ENCODE results near the gene TMED9. TPM values are rescaled to one million over a fixed set of nuclear protein-coding genes. Genes with fewer than 3 reads are reported as not detected.
"Not testable (repeated sequence)": the region's sequence is repeated elsewhere in the genome, so short reads cannot be mapped to it uniquely, and the experiment has no call there.

The TMED9 gene
- total RNA-seq, 4 donors from 2014 or later, result 81.0 to 129 (median 105) TPM

DNA sequence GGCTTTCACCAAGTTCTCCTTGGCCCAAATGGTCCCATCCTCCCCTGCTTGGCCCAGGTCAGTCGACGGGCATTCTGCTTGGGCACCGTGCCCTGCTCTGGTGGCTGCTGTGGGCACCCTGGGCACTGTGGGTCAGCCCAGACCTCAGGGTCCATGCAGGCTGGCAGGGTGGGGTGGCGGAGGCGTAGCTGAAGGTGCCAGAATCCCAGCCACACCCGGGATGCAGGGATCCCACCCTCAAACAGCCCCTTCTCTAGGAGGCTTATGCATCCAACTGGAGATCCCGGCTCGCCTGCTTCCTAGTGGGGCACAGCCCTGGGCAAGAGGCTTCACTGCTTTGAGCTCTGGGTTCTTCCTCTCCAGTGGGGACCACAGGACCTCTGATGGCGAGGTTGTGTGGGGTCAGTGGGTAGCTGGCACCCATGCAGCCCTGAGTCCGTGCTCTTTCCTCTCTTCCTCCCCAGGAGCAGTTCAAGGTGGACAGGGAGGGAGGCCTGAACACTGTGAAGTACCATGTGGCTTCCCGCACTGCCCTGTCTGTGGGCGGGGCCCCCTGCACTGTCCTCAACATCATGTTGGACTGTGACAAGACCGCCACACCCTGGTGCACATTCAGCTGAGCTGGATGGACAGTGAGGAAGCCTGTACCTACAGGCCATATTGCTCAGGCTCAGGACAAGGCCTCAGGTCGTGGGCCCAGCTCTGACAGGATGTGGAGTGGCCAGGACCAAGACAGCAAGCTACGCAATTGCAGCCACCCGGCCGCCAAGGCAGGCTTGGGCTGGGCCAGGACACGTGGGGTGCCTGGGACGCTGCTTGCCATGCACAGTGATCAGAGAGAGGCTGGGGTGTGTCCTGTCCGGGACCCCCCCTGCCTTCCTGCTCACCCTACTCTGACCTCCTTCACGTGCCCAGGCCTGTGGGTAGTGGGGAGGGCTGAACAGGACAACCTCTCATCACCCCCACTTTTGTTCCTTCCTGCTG, 17.4 kb downstream of the TMED9 start:
- no peak for TF ChIP-seq CTCF (IDR thresholded peaks at IDR 0.05)
- ATAC-seq (ENCODE audit: low FRiP score) (no peak), DNase-seq (ENCODE audit: low spot score) (no peak)

DNA sequence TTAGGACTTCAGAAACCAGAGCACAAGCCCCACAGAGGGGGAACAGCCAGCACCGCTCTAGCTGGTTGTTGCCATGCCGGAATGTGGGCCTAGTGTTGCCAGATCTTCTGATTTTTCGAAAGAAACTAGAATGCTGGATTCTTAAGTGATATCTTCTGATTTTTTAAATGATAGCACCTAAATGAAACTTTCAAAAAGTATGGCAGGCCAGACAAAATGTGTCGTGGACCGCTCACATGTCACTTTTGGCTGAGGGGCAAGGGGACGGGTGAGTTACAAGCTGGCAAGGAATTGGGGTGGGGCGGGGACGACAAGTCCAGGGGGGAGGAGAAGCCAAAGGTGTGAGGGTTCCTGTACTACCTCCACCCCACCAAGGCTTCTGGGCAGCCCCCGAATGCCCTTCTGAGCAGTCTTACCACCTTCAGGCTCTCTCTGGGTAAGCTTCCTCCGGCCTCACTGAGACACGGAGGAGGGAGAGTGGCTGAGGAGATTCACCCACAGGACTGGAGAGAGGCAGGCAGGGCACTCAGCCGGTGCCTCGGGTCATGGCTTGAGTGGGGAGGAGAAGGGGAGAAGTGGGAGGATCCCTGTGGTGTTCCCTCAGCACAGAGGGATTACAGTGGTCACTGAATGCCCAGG, 18.2 kb downstream of the TMED9 start:
- no peak for ATAC-seq (ENCODE audit: low FRiP score)
- no peak for DNase-seq (ENCODE audit: low spot score)
- TF ChIP-seq CTCF (IDR thresholded peaks at IDR 0.05), result no peak

- no peak for ATAC-seq (ENCODE audit: low FRiP score)
- TF ChIP-seq CTCF (IDR thresholded peaks at IDR 0.05), result no peak
- DNase-seq (ENCODE audit: low spot score), result no peak
These were observed 18.9 kb downstream of the TMED9 start for GRCh38 chr5:177610770-177611445.

DNA sequence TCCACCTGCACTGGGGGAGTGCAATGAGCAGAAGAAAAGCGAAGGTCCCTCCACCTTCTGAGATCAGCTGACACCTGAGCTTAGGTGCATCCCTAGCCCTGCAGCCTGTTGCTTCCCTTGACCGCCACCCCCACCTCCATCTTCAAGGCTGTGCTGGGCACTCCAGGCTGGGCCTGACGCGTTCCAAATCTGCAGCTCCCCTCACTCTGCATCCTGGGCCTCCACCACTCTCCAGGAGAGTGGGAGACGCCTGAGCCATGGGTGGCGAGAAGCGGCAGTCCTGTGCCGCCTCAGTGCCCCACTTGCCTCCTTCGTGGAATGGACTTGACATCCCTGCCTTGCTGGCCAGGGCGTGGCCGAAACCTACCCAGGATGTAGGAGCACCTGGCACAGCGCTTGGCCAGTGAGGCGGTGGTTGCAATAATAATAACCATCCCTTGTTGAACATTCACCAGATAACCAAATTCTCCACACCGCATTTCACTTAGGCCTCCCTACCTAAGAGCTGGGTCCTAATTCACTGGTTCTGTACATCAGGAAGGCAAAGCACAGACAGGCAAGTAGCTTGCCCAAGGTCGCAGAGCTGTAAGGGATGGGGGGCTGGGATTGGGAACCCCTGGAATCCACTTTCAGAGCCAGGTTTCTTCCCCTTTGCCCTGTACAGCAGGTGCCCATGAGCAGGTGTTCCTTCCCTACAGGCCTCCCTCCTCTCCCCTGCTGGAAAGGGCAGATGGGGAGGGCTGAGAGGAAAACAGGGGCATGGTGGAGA, 19.6 kb downstream of the TMED9 start:
- no peak for DNase-seq (ENCODE audit: low spot score)
- no peak for ATAC-seq (ENCODE audit: low FRiP score)

GRCh38 chr5:177612215-177612673, 20.2 kb downstream of the TMED9 start:
- ATAC-seq (ENCODE audit: low FRiP score), result no peak
- no peak for TF ChIP-seq CTCF (IDR thresholded peaks at IDR 0.05)
- DNase-seq (ENCODE audit: low spot score), result no peak

More for the DNA sequence above, 19.6 kb downstream of the TMED9 start:
- TF ChIP-seq CTCF (IDR thresholded peaks at IDR 0.05), result no peak

DNA sequence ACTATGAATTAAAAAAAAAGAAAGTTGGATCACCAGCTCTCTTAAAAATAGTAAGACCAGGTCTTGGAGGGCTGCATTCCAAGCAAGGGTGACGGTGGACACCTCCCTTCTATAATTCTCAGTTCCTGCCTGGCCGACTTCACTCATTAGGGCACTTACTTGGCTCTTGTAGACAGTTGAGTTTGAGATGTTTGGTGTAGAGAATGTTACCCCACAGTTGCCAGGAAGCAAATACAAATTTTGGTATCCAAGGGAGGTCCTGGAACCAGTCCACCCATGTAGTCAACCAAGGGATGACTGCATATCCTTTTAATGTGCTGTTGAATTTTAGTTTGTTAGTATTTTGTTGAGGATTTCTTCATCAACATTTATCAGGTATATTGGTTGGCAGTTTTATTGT, 28.6 kb downstream of the TMED9 start:
- peak; percentile 91 for ATAC-seq (ENCODE audit: low FRiP score)
- DNase-seq (ENCODE audit: low spot score), result no peak

DNA sequence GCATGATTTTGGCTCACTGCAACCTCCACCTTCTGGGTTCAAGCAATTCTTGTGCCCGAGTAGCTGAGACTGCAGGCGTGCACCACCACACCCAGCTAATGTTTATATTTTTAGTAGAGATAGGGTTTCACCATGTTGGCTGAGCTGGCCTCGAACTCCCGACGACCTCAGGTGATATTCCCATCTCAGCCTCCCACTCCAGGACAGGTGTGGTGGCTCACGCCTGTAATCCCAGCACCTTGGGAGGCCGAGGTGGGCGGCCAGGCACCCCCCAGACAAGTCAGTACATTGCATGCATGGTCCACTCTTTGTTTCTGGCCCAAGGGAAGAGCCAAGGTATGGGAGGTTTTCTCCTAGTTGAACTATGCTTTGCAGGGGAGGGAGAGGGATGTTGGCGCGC, 32.2 kb downstream of the TMED9 start:
- not testable (repeated sequence) for DNase-seq (ENCODE audit: low spot score); ATAC-seq (ENCODE audit: low FRiP score)

More for the DNA sequence above, 28.6 kb downstream of the TMED9 start:
- TF ChIP-seq CTCF (IDR thresholded peaks at IDR 0.05), result no peak

DNA sequence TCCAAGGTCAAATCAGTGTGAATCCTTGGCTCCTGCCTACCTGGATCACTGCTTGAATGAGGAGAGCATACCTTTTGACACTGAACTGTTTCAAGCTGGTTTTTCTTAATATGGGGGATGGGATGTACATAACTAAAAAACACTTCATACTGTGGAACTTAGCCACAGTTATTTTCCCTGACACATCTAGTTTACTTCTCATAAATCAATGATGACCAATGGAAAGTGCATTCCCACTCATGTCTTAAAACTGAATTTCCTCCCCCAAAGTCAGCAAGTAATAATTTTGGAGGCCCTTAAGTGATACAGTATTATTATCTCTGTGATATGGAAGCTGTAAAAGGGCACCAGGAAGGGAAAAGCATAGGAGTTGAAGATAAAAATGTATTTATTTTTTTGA, 38.2 kb downstream of the TMED9 start:
- not testable (repeated sequence) for DNase-seq (ENCODE audit: low spot score)
- ATAC-seq (ENCODE audit: low FRiP score), result peak; percentile 39

DNA sequence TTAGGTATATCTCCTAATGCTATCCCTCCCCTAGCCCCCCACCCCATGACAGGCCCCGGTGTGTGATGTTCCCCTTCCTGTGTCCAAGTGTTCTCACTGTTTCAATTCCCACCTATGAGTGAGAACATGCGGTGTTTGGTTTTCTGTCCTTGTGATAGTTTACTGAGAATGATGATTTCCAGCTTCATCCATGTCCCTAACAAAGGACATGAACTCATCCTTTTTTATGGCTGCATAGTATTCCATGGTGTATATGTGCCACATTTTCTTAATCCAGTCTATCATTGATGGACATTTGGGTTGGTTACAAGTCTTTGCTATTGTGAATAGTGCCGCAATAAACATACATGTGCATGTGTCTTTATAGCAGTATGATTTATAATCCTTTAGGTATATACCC, 42.9 kb downstream of the TMED9 start:
- ATAC-seq (ENCODE audit: low FRiP score); DNase-seq (ENCODE audit: low spot score): not testable (repeated sequence)

GRCh38 chr5:177645462-177645861, 53.5 kb downstream of the TMED9 start:
- not testable (repeated sequence) for ATAC-seq (ENCODE audit: low FRiP score); DNase-seq (ENCODE audit: low spot score)

Data from omental fat pad (tissue), 4 donors.